Measurements from ENCODE around the gene ATG9A.

Gene ATG9A

GRCh38 chr2:219215871-219216534 is 13.4 kb downstream of the ATG9A start:
- DNase-seq (ENCODE audit: low read depth in 1 of 2, low spot score in 1 of 2), result no peak
- Histone ChIP-seq H3K4me3 (replicated peaks; ENCODE audit: insufficient read depth, low read length) (no peak overlapping the region), H3K27me3 (ENCODE audit: insufficient read depth, poor library complexity, severe bottlenecking) (peaks cover 2% of the 10 kb centered on the region), H3K27ac (replicated peaks) (no peak overlapping the region)
- TF ChIP-seq CTCF (IDR thresholded peaks at IDR 0.05; ENCODE audit: insufficient read depth, low read length), result no peak
- no peak for TF ChIP-seq POLR2AphosphoS5 (IDR thresholded peaks at IDR 0.05; ENCODE audit: low read depth)
- TF ChIP-seq REST (IDR thresholded peaks at IDR 0.05; ENCODE audit: insufficient replicate concordance, low read depth), result no peak
- no peak for TF ChIP-seq GABPA (IDR thresholded peaks at IDR 0.05; ENCODE audit: low read depth)
- TF ChIP-seq SPI1 (IDR thresholded peaks at IDR 0.05; ENCODE audit: borderline replicate concordance, low read depth), result no peak

GRCh38 chr2:219214786-219215185 is 14.7 kb downstream of the ATG9A start:
- peaks cover 2% of the 10 kb centered on the region for H3K27me3 ChIP-seq (ENCODE audit: insufficient read depth, poor library complexity, severe bottlenecking)
- no peak overlapping the region for H3K27ac ChIP-seq (replicated peaks)
- DNase-seq (ENCODE audit: low read depth in 1 of 2, low spot score in 1 of 2), result no peak
- no peak overlapping the region for H3K4me3 ChIP-seq (replicated peaks; ENCODE audit: insufficient read depth, low read length)
- TF ChIP-seq POLR2AphosphoS5 (IDR thresholded peaks at IDR 0.05; ENCODE audit: low read depth), result no peak
- no peak for TF ChIP-seq SPI1 (IDR thresholded peaks at IDR 0.05; ENCODE audit: borderline replicate concordance, low read depth)
- TF ChIP-seq GABPA (IDR thresholded peaks at IDR 0.05; ENCODE audit: low read depth), result no peak
- TF ChIP-seq REST (IDR thresholded peaks at IDR 0.05; ENCODE audit: insufficient replicate concordance, low read depth), result no peak
- no peak for TF ChIP-seq CTCF (IDR thresholded peaks at IDR 0.05; ENCODE audit: insufficient read depth, low read length)

- Histone ChIP-seq H3K27ac (replicated peaks) (no peak overlapping the region), H3K4me3 (replicated peaks; ENCODE audit: insufficient read depth, low read length) (no peak overlapping the region), H3K27me3 (ENCODE audit: insufficient read depth, poor library complexity, severe bottlenecking) (peaks cover 2% of the 10 kb centered on the region)
- no peak for DNase-seq (ENCODE audit: low read depth in 1 of 2, low spot score in 1 of 2)
- TF ChIP-seq POLR2AphosphoS5 (IDR thresholded peaks at IDR 0.05; ENCODE audit: low read depth) (no peak), CTCF (IDR thresholded peaks at IDR 0.05; ENCODE audit: insufficient read depth, low read length) (no peak), GABPA (IDR thresholded peaks at IDR 0.05; ENCODE audit: low read depth) (no peak), REST (IDR thresholded peaks at IDR 0.05; ENCODE audit: insufficient replicate concordance, low read depth) (no peak), SPI1 (IDR thresholded peaks at IDR 0.05; ENCODE audit: borderline replicate concordance, low read depth) (no peak)
These were observed 15.3 kb downstream of the ATG9A start for GRCh38 chr2:219214141-219214540.
